Stimulated activated CD8-positive, alpha-beta memory T cell treated with anti-CD3 and anti-CD28 coated beads, Interleukin-12 subunit alpha, Interleukin-12 subunit beta, amount 100 ng/mL, for 1 hour (primary cell): ENCODE results near the gene NAP1L4.
"Not testable (repeated sequence)": the region's sequence is repeated elsewhere in the genome, so short reads cannot be mapped to it uniquely, and the experiment has no call there.

Source experiments
- DNase-seq: peaks from one replicate; pipeline ENCODE4 v3.0.0-alpha.2; 2020; ENCODE audit warnings: low read depth

NAP1L4 gene

DNA sequence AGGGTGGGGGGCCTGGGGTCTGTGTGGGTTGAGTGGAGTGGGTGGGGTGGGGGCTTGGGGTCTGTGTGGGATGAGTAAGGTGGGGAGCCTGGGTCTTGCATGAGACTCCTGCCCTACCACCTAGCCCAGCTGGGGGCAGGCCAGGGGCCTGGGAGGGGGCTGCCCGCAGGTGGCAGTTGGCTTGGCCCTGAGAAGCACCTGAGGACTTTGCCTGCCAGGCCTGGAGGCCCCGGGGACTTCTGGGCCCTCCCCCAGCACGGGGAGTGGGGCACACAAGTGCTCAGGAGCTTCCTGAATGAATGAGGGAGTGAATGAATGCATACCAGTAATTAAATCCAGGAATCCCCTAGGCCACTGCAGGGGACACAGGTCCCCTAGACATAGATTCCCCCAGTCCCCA, 69.5 kb downstream of the NAP1L4 start:
- DNase-seq, result no peak

DNA sequence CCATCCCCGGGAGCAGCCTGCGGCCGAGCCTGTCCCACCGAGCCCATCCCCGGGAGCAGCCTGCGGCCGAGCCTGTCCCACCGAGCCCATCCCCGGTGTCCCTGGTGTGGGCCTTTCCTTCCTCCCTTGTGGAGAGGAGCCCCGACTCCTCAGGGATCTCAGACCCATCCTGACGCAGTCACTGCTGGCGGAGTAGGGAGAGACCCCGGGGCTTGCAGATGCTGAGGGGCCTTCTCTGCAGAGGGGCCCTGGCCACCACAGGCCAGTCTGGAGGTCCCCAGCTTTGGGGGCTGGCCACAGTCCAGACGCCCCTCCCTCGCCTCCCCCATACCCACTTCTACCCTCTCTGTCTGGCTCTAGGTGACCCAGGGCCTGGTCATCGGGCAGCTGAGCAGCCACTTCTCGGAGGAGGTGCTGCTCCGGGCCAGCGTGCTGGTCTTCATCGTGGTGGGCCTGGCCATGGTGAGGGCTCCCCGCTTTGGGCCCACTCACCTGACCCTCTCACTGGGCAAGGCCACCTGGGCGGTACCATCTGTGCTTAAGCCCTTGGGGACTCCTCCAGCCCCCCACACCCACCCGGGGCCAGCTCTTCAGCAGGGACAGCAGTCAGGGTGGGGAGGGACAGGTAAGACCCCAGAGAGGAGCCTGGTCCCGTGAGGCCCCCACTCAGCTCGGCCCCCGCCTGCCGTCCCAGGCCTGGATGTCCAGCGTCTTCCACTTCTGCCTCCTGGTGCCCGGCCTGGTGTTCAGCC, 70.2 kb downstream of the NAP1L4 start:
- no peak for DNase-seq

DNA sequence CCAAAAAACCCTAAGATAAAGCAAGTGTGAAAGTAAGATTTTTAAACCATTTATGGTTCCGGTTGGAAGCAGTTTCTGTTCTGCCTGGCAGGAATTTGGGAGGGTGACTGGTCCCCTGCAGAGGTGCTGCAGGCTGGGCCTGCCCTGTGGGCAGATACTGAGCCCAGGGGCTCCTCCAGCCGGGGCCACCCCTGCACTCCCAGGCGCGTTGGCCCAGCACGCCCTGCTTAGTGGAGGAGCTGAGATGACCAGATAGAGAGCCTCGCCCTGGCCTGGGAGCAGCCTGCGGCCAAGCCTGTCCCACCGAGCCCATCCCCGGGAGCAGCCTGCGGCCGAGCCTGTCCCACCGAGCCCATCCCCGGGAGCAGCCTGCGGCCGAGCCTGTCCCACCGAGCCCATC, 70.9 kb downstream of the NAP1L4 start:
- DNase-seq, result no peak

DNA sequence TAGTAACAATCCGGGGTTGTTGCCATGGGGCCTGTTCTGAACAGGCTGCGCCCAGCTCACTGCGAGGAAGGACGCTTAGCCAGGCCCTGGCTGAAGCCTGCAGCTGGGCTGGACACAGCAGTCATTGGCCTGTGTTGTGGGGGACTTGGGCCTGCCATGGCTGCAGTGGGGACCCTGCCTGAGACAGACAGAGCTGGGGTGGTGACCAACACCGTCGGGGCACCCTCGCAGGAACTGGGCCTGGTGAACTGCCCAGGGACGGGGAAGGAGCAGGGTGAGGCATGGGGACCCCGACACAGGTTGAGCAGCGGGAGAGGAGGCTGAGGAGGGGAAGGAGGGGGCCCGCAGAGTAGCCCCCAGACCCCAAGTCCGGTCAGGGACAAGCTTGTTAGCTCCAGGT, 71.8 kb downstream of the NAP1L4 start:
- no peak for DNase-seq

DNA sequence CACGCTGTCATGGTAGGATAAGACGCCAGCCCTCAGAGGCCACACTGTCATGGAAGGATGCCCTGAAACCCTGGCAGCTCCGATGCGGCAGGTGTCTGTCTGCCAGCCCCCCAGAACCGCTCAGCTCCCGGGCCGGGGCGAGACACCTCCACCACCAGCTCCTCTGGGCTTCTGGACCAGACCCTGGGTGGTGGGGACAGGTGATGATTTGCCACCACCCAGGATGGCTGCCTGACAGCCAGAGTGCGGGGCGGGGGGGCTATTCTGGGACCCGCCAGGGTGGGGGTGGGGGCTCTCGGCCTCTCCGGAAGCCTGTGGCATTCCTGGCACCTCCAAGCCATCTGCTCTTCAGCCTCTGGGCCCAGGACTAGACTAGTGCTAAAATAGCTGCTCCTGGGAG, 72.3 kb downstream of the NAP1L4 start:
- DNase-seq, result no peak

DNA sequence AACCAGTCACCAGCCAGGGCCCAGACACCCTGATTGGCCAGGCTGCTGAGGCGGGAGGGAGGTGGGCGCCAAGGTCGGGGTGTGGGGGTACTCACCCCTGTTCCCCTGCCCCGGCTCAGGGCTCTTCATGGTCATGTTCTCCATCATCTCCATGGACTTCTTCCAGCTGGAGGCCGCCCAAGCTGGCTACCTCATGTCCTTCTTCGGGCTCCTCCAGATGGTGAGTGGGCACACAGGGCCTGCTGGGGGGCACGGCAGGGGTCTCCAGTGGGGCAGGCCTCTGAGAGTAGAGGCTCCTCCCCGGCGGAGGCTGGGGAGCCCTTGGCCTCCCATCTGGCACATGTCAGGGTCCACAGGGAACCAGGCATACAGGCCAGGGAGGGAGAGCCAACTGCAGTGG, 72.9 kb downstream of the NAP1L4 start:
- no peak for DNase-seq

DNA sequence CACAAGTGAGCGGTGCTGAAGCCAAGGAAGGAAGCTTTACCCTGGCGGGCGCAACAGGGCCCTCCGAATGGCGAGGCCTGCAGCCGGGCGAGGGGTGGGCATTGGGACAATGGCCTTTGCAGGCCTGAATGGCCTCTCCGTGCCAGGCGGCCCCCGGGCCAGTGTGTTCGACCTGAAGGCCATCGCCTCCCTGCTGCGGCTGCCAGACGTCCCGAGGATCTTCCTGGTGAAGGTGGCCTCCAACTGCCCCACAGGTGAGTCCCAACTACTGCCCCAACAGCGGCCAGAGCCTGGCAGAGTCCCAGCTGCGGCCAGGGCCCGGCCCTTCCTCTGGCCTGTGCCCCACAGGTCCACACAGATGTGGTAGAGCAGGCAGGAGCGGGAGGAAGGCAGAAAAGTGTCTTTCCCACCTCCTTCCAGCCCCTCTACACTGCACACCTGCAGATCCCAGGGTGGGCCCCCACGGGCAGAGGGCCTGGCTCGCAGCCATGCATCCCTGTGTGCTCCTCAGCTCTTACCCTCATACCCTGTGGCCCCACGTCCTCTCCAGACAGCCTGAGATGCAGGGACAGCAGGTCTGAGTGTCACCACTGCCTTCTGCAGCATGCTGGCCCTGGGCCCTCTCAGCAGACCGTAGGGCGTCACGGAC, 74.2 kb downstream of the NAP1L4 start:
- DNase-seq, result no peak

DNA sequence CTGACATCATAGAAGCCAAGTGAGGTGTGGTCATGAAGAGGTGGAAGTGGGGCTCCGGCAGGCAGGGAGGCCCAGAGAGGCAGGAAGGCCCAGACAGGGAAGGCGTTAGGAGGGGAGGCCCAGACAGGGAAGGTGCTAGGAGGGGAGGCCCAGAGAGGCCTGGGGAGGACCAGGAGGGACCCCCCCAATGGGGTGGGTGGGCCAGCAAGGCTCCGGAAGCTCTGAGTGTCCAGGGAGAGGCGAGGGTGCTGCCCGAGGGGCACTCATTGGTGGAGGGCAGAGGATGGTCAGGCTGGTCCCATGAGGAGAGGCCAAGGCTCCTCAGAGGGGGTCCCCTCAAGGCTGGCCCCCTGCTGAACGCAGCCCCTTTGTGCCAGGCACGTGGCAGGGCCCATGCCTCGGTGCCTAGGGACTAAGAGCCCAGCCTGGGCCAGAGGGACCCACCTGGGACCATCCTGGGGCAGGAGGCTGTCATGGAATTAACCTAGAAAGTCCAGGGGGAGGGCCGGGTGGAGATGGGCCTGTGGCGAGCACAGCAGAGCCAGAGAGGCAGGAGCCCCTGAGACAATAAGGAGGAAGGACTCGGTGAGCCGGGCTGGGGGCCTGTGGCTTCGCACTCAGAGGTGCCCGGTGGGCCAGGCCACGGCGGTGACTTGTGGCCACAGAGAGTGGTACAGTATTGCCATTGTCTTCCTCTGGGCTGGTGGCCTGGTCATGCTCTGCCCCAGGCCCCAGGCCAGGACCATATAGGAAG, 75.1 kb downstream of the NAP1L4 start:
- no peak for DNase-seq

DNA sequence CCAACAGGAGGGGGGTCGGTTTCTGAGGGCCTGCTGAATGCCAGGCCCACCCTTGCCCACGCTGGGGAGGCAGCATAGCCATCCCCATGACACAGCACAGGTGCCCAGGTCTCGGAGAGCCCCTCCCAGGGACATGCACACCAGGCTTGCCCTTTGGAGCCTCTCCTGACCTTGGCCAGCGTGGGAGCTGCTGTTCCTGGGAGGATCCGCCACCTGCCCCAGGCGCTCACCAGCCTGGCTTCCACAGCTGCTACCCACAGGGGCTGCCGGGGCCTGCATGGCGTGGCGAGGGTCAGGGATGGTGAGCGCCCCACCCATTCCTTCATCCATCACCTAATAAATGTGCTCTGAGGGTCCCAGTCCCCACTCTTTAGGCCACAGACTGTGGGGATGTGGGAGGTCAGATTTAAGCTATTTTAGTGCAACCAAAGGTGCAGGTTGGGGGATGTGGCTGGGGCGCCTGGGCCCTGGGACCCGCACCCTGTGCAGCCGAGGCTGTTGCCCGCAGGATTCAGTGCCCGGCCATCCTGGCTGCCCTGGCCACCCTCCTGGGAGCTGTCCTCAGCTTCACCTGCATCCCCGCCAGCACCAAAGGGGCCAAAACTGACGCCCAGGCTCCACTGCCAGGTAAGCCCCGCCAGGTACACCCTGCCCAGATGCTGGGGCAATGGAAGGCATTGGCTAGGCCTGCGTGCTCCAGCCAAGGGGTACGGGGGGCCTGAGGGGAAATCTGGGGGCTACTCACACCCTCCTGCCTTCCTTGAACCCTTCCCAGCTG, 75.8 kb downstream of the NAP1L4 start:
- no peak for DNase-seq

DNA sequence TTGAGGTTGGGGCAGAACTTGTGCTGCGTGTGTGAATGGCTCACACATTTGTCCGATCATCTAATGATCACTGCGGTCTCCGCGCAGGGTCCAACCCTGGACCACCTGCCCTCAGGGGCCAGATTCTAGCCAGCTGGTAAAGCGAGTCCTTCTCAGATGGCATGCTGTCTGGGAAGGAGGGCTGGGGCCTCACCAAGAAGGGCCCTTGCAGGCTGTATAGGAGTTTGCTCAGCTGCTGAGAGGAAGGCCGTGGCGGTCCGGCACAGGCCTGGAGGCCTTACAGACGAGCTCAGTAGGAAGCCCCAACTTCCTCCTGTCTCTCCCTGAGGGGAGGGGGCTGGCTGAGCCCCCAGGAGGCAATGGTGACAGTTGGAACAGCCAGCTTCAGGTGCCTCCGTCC, 76.7 kb downstream of the NAP1L4 start:
- no peak for DNase-seq

DNA sequence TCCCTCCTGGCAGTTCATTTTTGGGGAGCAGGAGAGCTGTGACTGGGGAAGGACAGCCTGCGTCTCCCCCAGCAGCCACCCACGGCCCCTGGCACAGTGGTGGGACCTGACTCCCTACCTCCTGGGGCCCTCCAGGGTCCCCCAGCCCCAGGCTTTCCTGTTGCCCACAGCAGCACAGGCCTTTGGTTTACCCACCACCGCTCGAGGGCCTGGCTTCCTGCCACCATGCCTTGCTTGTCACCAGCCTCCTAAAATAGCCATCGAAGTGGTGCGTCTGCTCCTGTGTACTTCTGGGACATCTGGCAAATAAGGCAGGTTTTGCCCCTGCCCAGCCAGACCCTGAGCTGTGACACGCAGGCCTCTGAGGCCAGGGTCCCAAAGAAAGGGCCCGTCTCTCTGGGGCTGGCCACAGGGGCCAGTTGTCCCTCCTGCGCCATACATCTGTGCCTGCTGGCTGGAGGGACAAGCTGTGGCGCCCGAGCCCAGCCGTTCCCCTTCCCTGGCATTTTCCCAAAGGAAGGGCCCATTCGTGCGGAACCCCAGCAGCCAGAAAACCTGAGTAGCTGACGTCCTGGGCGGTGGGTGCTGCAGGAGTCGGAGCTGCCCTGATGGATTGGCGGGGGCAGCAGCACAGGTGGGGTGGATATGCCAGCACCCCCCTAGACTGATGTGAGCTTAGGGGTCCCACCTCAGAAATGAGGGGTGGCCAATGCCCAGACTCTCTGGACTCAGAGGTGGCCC, 77.5 kb downstream of the NAP1L4 start:
- no peak for DNase-seq

DNA sequence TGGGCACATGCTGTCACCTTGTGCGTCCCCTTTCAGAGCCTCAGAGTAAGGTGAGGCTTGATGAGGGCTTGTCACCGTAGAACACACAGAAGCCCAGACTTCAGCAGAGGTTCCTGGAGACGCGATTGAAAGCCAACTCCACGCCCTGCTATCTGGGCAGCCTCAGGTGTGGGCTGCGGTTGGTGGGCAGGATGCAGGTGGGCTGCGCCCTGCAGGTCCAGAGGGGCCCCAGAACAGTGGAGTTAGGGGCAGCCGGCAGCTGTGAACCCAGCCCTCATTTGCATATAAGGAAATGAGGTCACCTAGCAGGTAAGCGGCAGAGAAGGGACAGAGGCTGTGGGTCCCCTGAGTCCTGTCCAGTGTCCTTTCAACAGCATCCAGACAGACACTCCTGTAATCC, 78.4 kb downstream of the NAP1L4 start:
- no peak for DNase-seq

DNA sequence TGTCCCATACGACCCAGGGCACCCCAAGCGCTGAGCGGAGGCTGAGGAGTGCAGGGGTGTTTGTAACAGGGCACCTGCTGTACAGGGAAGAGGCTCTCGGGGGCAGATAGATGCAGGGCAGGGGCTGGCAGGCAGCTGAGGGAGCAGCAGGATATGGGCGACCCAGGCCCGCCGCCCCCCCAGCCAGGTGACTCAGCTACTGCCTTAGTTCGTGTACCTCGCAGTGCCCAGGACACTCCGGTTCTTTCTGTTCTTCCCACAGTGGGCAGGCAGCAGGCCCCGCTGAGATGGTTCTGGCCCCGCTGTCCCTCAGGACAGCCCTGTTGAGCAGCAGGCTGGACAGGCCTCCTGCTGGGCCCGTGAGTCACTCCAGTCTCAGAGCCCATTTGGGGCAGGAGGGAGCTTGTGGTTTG, 79.1 kb downstream of the NAP1L4 start:
- DNase-seq, result no peak

DNA sequence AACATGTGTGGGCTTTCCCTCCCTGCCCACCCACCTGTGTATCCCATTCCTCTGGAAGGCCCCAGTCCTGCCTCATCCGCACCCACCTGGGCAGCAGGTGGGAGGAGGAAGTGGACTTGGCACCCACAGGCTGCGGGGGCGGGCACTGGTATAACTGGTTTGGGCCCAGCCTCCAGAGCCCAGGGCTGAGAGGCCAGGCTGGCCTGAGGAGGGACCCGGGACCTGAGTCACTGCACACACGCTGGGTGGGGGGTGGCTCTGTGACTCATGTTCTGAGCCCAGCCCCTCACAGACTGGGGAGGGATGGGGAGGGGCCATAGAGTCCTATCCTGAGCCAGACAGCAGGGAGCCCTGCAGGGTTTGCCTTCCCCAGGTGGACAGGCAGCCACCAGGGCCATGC, 79.6 kb downstream of the NAP1L4 start:
- no peak for DNase-seq

DNA sequence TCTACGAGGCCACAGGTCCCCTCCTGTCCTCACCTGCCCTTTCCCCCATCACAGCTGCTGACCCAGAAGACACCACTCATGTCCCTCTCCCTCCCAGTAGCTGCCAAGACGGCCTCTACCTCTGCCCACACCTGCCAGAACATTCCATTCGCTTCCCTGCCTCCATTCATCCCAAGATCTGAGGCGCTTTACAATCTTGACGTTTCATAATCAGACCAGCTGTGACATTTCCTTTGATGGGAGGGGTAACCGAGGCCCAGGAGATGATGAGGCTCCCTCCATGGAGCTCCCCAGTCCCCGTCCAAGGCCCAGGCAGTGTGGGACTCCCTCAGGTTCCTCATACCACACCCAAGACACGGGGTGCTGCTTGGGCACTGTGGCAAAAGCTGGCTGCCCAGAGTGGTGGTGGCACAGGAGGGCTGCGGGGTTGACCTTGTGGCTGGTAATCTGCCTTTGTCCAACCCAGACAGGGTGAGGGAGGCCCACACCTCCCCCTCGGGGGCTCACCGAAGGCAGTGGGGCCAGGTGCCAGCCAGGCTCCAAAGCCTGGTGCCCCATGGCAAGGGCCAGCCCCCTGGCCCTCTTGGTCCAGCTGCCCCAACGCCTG, 80.2 kb downstream of the NAP1L4 start:
- DNase-seq, result no peak

DNA sequence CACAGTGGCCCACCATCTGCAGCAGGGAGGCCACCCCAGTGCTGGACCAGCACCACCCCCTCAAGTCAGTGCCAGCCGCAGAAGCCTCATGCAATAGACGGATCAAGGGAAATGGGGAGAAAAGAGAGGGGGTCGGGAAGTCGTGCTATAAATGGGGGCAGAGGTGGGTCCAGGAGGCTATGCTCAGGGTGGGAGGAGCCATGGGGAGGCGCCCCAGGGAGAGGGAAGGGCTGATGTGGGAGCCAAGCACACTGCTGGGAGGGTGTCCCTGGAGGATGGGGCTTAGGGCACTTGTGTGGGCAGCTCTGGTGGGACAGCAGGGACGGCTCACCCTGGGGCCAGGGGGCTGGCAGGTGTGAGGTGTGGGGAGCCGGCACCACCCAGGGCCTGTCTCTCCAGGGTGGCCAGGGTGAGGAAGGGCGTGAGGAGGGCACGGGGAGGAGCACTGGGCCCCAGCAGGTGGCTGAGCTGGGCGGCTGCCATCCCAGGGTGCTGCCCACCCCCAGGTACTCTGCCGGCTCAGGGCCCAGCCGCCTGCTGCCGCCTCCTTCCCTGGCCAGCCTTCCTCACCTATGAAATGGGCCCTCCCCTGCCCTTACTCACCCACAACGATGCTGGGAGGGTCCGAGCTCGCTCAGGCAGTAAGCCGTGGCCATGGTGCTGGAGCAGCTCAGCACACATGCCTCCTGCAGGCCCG, 80.9 kb downstream of the NAP1L4 start:
- DNase-seq, result no peak

DNA sequence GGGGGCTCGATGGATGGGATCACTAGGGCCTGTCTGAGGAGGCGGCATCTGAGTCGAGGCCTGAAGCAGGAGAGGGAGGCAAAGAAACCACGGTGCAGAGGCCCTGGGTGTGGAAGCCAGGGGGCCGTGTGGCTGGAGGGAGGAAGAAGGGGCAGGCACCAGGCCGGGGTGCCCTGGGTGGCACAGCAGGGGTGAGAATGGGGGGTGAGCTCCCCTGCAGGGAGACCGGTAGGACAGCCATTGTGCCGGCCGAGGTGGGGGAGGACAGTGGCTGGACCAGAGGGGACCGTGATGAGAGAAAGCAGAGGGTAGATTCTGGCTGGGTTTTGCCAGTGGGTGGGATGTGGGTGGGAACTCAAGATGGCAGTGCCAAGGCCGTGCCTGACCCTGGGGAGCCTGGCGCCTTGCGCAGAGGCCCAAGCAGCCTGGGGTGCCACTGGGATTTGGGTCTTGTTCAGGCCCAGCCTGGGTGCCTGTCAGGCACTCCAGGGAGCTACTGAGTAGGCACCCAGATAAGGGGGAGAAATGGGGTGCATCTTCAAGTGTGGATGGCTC, 81.7 kb downstream of the NAP1L4 start:
- no peak for DNase-seq

DNA sequence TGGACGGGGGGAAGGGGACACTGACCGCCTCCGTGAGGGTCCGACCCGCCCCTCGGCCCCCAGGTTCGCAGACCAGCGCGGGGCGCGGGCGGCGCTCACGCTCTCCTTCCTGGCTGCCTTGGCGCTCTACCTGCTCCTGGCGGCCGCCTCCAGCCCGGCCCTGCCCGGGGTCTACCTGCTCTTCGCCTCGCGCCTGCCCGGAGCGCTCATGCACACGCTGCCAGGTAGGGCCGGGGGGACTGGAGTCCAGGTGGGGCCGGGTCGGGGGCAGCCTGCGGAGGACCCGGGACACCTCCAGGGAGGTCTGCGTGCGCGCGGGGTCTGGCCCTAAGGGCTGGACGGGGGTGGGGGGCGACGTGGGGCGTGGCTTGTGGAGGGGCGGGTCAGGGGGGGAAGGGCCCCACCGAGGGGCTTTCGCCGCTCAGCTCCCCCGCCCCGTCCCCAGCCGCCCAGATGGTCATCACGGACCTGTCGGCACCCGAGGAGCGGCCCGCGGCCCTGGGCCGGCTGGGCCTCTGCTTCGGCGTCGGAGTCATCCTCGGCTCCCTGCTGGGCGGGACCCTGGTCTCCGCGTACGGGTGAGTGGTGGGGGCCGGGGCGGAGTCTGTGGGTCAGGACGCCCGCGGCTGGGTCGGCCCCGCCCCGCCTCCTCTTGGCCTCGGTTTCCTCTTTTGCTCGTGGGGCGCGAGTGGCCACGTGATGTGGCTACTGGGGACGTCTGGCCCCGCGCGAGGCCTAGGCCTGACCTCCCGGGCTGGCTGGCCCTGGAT, 82.8 kb downstream of the NAP1L4 start:
- no peak for DNase-seq

DNA sequence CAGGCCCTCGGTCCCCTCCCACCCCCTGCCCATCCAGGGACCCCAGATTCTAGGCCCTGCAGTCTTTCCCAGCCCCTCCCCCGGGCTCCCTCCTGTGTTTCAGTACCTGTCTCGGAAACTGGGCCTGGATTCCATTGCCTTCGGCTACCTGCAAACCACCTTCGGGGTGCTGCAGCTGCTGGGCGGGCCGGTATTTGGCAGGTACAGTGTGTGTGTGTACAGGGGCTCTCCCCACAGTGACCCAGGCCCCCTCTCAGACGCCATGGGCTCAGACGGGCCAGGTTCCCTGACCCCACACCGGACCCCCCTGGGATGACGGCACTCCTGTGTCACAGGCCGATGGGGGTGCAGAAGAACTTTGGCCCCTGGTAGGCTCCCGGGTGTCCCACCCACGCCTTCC, 84.0 kb downstream of the NAP1L4 start:
- DNase-seq, result no peak

DNA sequence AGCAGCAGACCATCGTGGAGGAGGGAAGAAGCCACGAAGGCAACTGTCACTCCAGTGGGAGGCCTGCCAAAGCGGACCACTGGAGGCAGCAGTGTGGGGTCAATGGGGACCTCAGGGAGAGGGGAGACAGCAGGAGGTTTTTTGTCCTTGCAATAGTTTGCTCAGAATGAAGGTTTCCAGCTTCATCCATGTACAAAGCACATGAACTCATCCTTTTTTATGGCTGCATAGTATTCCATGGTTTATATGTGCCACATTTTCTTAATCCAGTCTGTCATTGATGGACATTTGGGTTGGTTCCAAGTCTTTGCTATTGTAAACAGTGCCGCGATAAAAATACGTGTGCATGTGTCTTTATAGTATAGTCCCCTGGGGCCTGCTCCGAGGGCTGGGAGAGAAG, 86.8 kb downstream of the NAP1L4 start:
- not testable (repeated sequence) for DNase-seq
